ENCODE data around the gene KCNK4. TPM values are rescaled to one million over a fixed set of nuclear protein-coding genes. Genes with fewer than 3 reads are reported as not detected.

The KCNK4 gene
- total and polyA plus RNA-seq, 2 of the 13 experiments (the other 11 are each of a cell fraction or from before 2014, with no cell fraction given): not detected

DNA sequence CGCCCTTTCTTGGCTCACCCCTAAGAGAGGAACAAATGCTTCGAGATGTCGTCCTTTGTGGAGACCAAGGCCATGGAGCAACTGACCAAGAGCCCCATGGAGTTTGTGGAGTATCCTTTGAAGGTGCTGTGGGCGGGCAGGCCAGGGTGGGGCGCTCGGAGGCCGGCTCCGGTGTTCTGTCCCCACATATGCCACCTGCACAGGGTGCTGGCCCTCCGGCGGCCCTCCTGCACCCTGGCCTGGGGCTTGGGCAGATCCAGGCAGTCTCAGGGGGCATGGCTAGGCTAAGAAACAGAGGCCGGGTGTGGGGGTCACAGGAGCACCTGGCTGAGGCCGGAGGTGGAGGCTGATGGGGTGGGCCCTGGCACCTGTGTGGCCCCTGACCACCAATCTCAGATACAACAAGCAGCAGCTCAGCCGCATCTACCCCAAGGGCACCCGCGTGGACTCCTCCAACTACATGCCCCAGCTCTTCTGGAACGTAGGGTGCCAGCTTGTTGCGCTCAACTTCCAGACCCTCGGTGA, 29.5 kb upstream of the KCNK4 start (continued):
- TF ChIP-seq, protein P1, sequence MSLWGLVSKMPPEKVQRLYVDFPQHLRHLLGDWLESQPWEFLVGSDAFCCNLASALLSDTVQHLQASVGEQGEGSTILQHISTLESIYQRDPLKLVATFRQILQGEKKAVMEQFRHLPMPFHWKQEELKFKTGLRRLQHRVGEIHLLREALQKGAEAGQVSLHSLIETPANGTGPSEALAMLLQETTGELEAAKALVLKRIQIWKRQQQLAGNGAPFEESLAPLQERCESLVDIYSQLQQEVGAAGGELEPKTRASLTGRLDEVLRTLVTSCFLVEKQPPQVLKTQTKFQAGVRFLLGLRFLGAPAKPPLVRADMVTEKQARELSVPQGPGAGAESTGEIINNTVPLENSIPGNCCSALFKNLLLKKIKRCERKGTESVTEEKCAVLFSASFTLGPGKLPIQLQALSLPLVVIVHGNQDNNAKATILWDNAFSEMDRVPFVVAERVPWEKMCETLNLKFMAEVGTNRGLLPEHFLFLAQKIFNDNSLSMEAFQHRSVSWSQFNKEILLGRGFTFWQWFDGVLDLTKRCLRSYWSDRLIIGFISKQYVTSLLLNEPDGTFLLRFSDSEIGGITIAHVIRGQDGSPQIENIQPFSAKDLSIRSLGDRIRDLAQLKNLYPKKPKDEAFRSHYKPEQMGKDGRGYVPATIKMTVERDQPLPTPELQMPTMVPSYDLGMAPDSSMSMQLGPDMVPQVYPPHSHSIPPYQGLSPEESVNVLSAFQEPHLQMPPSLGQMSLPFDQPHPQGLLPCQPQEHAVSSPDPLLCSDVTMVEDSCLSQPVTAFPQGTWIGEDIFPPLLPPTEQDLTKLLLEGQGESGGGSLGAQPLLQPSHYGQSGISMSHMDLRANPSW (CRISPR knock-in tag; IDR thresholded peaks at IDR 0.05; ENCODE audit: borderline replicate concordance): no peak
- TF ChIP-seq, protein P2, sequence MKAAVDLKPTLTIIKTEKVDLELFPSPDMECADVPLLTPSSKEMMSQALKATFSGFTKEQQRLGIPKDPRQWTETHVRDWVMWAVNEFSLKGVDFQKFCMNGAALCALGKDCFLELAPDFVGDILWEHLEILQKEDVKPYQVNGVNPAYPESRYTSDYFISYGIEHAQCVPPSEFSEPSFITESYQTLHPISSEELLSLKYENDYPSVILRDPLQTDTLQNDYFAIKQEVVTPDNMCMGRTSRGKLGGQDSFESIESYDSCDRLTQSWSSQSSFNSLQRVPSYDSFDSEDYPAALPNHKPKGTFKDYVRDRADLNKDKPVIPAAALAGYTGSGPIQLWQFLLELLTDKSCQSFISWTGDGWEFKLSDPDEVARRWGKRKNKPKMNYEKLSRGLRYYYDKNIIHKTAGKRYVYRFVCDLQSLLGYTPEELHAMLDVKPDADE (CRISPR knock-in tag; IDR thresholded peaks at IDR 0.05): no peak
- no peak for TF ChIP-seq ZNF816 (CRISPR knock-in tag; IDR thresholded peaks at IDR 0.05; ENCODE audit: borderline replicate concordance)

DNA sequence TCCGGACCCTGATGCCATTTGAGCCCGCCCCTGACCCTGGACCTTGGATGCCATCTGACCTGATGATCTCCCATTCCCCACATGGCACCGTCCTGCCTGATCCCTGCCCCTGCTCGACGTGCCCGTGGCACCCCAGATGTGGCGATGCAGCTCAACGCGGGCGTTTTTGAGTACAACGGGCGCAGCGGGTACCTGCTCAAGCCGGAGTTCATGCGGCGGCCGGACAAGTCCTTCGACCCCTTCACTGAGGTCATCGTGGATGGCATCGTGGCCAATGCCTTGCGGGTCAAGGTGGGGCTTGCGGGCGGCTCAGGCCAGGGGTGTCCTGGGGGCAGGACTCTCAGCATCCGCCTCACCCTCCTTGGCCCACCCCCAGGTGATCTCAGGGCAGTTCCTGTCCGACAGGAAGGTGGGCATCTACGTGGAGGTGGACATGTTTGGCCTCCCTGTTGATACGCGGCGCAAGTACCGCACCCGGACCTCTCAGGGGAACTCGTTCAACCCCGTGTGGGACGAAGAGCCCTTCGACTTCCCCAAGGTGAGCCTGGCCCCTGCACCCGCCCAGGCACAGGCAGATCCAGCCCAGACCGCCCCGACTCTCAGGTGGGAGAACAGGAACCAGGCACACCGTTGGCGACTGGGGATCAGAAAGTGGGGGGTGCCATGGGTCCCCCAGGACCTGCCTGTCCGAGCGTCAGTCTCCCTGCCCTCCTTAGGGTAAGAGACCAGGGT, 28.7 kb upstream of the KCNK4 start:
- Histone ChIP-seq H3K9me3 (ENCODE audit: low read length) (no peaks in the 10 kb centered on the region), H3K79me2 (ENCODE audit: insufficient read depth, low read length) (no peaks in the 10 kb centered on the region), H3K9ac (ENCODE audit: insufficient read depth, low read depth, low read length) (no peak overlapping the region), H3K36me3 (replicated peaks in 1 of 2; ENCODE audit: control insufficient read depth in 1 of 2, insufficient read depth in 2 of 2, low read length in 2 of 2) (peaks cover 9 to 35% of the 10 kb centered on the region in 2 experiments; a peak in 4 of 5 replicates), H3K4me2 (ENCODE audit: low read depth, low read length) (no peak overlapping the region), H2AFZ (ENCODE audit: low read length) (no peak overlapping the region), H3K4me1 (ENCODE audit: insufficient read depth, low read length) (no peaks in the 10 kb centered on the region), H3K27ac (ENCODE audit: extremely low read length, insufficient read depth, low read length) (no peak overlapping the region), H3K4me3 (replicated peaks in 1 of 3; ENCODE audit: insufficient read depth in 1 of 3, low read depth in 2 of 3, low read length in 3 of 3) (no peak overlapping the region), H4K20me1 (ENCODE audit: insufficient read depth, low read length) (no peaks in the 10 kb centered on the region), H3K27me3 (ENCODE audit: control insufficient read depth in 1 of 2, insufficient read depth in 2 of 2, low read length in 2 of 2) (no peaks in the 10 kb centered on the region)
- POLR2A ChIA-PET: no interaction called here
- FAIRE-seq: no peak
- no peak for DNase-seq (ENCODE audit: low spot score)
- CTCF ChIA-PET (ENCODE audit: low intra/inter-chr PET ratio, low total read pairs): no interaction called here
- intact Hi-C loops (cut with micrococcal nuclease; ENCODE audit: unreplicated experiment): no loop called here
- no TSS peak for BruUV-seq (replicated peaks)
- ATAC-seq: no peak
- 98% methylated on average over 34 of the region's 42 CpGs for WGBS (ENCODE audit: low lambda C conversion rate)
- in situ Hi-C loops (cut with HindIII; ENCODE audit: extremely low pct_ligation_motif_present, low pct_unique_long_range_greater_than_20kb): no loop called here
- TF ChIP-seq ZNF788 (CRISPR knock-in tag; IDR thresholded peaks at IDR 0.05; ENCODE audit: borderline replicate concordance): no peak
- TF ChIP-seq BORCS8-MEF2B (CRISPR knock-in tag; IDR thresholded peaks at IDR 0.05): no peak
- no peak for TF ChIP-seq MEIS1 (CRISPR knock-in tag; IDR thresholded peaks at IDR 0.05; ENCODE audit: borderline replicate concordance)
- TF ChIP-seq, protein P3, sequence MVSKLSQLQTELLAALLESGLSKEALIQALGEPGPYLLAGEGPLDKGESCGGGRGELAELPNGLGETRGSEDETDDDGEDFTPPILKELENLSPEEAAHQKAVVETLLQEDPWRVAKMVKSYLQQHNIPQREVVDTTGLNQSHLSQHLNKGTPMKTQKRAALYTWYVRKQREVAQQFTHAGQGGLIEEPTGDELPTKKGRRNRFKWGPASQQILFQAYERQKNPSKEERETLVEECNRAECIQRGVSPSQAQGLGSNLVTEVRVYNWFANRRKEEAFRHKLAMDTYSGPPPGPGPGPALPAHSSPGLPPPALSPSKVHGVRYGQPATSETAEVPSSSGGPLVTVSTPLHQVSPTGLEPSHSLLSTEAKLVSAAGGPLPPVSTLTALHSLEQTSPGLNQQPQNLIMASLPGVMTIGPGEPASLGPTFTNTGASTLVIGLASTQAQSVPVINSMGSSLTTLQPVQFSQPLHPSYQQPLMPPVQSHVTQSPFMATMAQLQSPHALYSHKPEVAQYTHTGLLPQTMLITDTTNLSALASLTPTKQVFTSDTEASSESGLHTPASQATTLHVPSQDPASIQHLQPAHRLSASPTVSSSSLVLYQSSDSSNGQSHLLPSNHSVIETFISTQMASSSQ (IDR thresholded peaks at IDR 0.05; ENCODE audit: low read depth): no peak
- TF ChIP-seq, protein P3 (CRISPR knock-in tag; IDR thresholded peaks at IDR 0.05; ENCODE audit: borderline replicate concordance): no peak
- no peak for TF ChIP-seq ZNF264 (CRISPR knock-in tag; IDR thresholded peaks at IDR 0.05)
- no peak for TF ChIP-seq FOXK2 (IDR thresholded peaks at IDR 0.05)
- TF ChIP-seq, protein P4, sequence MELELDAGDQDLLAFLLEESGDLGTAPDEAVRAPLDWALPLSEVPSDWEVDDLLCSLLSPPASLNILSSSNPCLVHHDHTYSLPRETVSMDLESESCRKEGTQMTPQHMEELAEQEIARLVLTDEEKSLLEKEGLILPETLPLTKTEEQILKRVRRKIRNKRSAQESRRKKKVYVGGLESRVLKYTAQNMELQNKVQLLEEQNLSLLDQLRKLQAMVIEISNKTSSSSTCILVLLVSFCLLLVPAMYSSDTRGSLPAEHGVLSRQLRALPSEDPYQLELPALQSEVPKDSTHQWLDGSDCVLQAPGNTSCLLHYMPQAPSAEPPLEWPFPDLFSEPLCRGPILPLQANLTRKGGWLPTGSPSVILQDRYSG (CRISPR knock-in tag; IDR thresholded peaks at IDR 0.05): no peak

All from HepG2 (cell line).